HCT116 (cell line): Measurements from ENCODE around the gene SLAMF6. TPM values are rescaled to one million over a fixed set of nuclear protein-coding genes. Genes with fewer than 3 reads are reported as not detected.

Experiments used
- ATAC-seq: fragments of 200-7000 bp; cut with Tn5 transposase; 2 replicates; pipeline ENCODE4 v1.9.1; 2020; ENCODE audit warnings: mild to moderate bottlenecking, moderate library complexity
- BruUV-seq: library from RNA; stranded (reverse); fragments of 400-500 nt; replicated peaks from 2 replicates; lab custom pipeline; 2021; lab: Mats Ljungman, UMichigan
- CTCF ChIA-PET: fragments of 300-600 bp; sonication (Branson Sonifier 250); formaldehyde crosslinking; loops from one replicate; lab custom pipeline; 2021; ENCODE audit warnings: antibody characterized with exemption; lab: Charles Lee
- POLR2A ChIA-PET: fragments of 300-600, 350-600 bp; sonication (Branson Sonifier 250); formaldehyde crosslinking; loops from one replicate; lab custom pipeline; 2021; ENCODE audit warnings: antibody characterized with exemption; lab: Charles Lee
- RAD21 ChIA-PET, 2 experiments: fragments of 300-600 bp; sonication (Branson Sonifier 250); formaldehyde crosslinking; loops; one replicate each; lab custom pipeline; 2023; ENCODE audit warnings: low total read pairs in 2 of 2; ENCODE audit not compliant: uncharacterized antibody in 2 of 2, unreplicated experiment in 2 of 2, low non-redundant PET in 1 of 2; lab: Charles Lee
- DNase-seq: peaks from one replicate; pipeline ENCODE4 v3.0.0-alpha.2; 2010; ENCODE audit warnings: low read depth, low spot score
- H2AFZ ChIP-seq: fragments of 200-600 bp; shearing (Covaris generic), sonication (generic); 2 replicates; pipeline ENCODE4 v1.6.1; 2017; ENCODE audit warnings: low read depth, mixed run types, mixed read lengths, antibody characterized with exemption, low read length; ENCODE audit not compliant: poor library complexity, severe bottlenecking
- H3K27ac ChIP-seq: 2 replicates; pipeline ENCODE4 v1.5.1; 2012; ENCODE audit warnings: low read depth, low read length
- H3K27me3 ChIP-seq: fragments of 200-600 bp; sonication (generic); 2 replicates; pipeline ENCODE4 v1.6.1; 2016; ENCODE audit warnings: mixed run types, low read length, mixed read lengths; ENCODE audit not compliant: insufficient read depth
- H3K36me3 ChIP-seq, 2 experiments: fragments of 200-500 bp in 1 of 2; fragments of 200-600 bp in 1 of 2; sonication (Bioruptor generic) in 1 of 2; sonication (generic) in 1 of 2; 2 replicates each; pipeline versions ENCODE4 v1.5.1 to v1.6.1; 2014 to 2016; ENCODE audit warnings: low read length in 2 of 2, inconsistent platforms in 1 of 2, mixed read lengths in 1 of 2, mixed run types in 1 of 2; ENCODE audit not compliant: insufficient read depth in 2 of 2, control insufficient read depth in 1 of 2
- H3K4me1 ChIP-seq, 2 experiments: fragments of 200-600 bp in 1 of 2; sonication (generic) in 1 of 2; 2 replicates each; pipeline versions ENCODE4 v1.5.1 to v1.6.1; 2012 to 2017; ENCODE audit warnings: low read length in 2 of 2, inconsistent platforms in 1 of 2, mild to moderate bottlenecking in 1 of 2, mixed read lengths in 1 of 2, mixed run types in 1 of 2, moderate library complexity in 1 of 2; ENCODE audit not compliant: insufficient read depth in 2 of 2, control insufficient read depth in 1 of 2
- H3K4me2 ChIP-seq: fragments of 200-600 bp; sonication (generic); 2 replicates; pipeline ENCODE4 v1.6.1; 2017; ENCODE audit warnings: mixed run types, low read length, mixed read lengths
- H3K4me3 ChIP-seq, 2 experiments: fragments of 200-600 bp in 1 of 2; sonication (generic) in 1 of 2; replicated peaks in 1 of 2; 2 replicates each; pipeline ENCODE4 v1.5.1; 2011 to 2016; ENCODE audit warnings: low read length in 2 of 2, control low read depth in 1 of 2, low read depth in 1 of 2, mild to moderate bottlenecking in 1 of 2, mixed read lengths in 1 of 2, mixed run types in 1 of 2
- H3K79me2 ChIP-seq: fragments of 200-600 bp; sonication (generic); 2 replicates; pipeline ENCODE4 v1.6.1; 2017; ENCODE audit warnings: mild to moderate bottlenecking, mixed run types, low read length, moderate library complexity, mixed read lengths; ENCODE audit not compliant: insufficient read depth
- H3K9ac ChIP-seq: fragments of 200-600 bp; sonication (generic); 2 replicates; pipeline ENCODE4 v1.6.1; 2016; ENCODE audit warnings: low read length, mixed read lengths
- H3K9me2 ChIP-seq: fragments of 200-600 bp; sonication (generic), shearing (Covaris generic); 2 replicates; pipeline ENCODE4 v1.6.1; 2017; ENCODE audit warnings: mixed run types, mild to moderate bottlenecking, moderate library complexity; ENCODE audit not compliant: insufficient read depth
- H3K9me3 ChIP-seq, 2 experiments: fragments of 200-500 bp in 1 of 2; fragments of 200-600 bp in 1 of 2; sonication (Bioruptor generic) in 1 of 2; sonication (generic) in 1 of 2; 2 replicates each; pipeline ENCODE4 v1.6.1; 2014 to 2017; ENCODE audit warnings: low read length in 2 of 2, mixed read lengths in 2 of 2, inconsistent platforms in 1 of 2, low read depth in 1 of 2, mild to moderate bottlenecking in 1 of 2, mixed run types in 1 of 2, moderate library complexity in 1 of 2; ENCODE audit not compliant: control insufficient read depth in 1 of 2, insufficient read depth in 1 of 2
- H4K20me1 ChIP-seq: fragments of 200-600 bp; sonication (generic), shearing (Covaris generic); 2 replicates; pipeline ENCODE4 v1.6.1; 2017; ENCODE audit warnings: mixed run types, mild to moderate bottlenecking, moderate library complexity; ENCODE audit not compliant: insufficient read depth
- CBX3 ChIP-seq: IDR thresholded peaks from 2 replicates; pipeline ENCODE4 v1.6.1; 2012; ENCODE audit warnings: low read depth
- CEBPB ChIP-seq: IDR thresholded peaks from 2 replicates; pipeline ENCODE4 v1.6.1; 2012; ENCODE audit warnings: low read depth
- EGR1 ChIP-seq: IDR thresholded peaks from 2 replicates; pipeline ENCODE4 v1.6.1; 2012; ENCODE audit warnings: low read depth
- ELF1 ChIP-seq: IDR thresholded peaks from 2 replicates; pipeline ENCODE4 v1.6.1; 2012; ENCODE audit warnings: low read depth, borderline replicate concordance
- EZH2phosphoT487 ChIP-seq: fragments of 200-600 bp; IDR thresholded peaks from 2 replicates; pipeline ENCODE4 v1.6.1; 2018; ENCODE audit warnings: antibody characterized with exemption, borderline replicate concordance
- FOSL1 ChIP-seq: IDR thresholded peaks from 2 replicates; pipeline ENCODE4 v1.6.1; 2012; ENCODE audit warnings: low read depth
- JUND ChIP-seq: IDR thresholded peaks from 2 replicates; pipeline ENCODE4 v1.6.1; 2012
- POLR2A ChIP-seq: IDR thresholded peaks from 2 replicates; pipeline ENCODE4 v1.7.0; 2011; ENCODE audit warnings: borderline replicate concordance; ENCODE audit not compliant: insufficient read depth, insufficient read length; ENCODE audit errors: extremely low read depth
- POLR2AphosphoS5 ChIP-seq: IDR thresholded peaks from 2 replicates; pipeline ENCODE4 v1.6.1; 2011; ENCODE audit warnings: mild to moderate bottlenecking, low read depth, low read length, moderate library complexity
- RAD21 ChIP-seq: IDR thresholded peaks from 2 replicates; pipeline ENCODE4 v1.6.1; 2012; ENCODE audit warnings: low read depth, mild to moderate bottlenecking
- SP1 ChIP-seq: IDR thresholded peaks from 2 replicates; pipeline ENCODE4 v1.6.1; 2012; ENCODE audit warnings: low read depth
- SRF ChIP-seq: IDR thresholded peaks from 2 replicates; pipeline ENCODE4 v1.6.1; 2012; ENCODE audit warnings: low read depth
- TCF7L2 ChIP-seq: IDR thresholded peaks from 2 replicates; pipeline ENCODE4 v1.7.0; 2011; ENCODE audit warnings: borderline replicate concordance, inconsistent platforms; ENCODE audit not compliant: insufficient read depth, insufficient read length; ENCODE audit errors: extremely low read depth
- YY1 ChIP-seq: IDR thresholded peaks from 2 replicates; pipeline ENCODE4 v1.6.1; 2011; ENCODE audit warnings: low read length, low read depth, moderate library complexity, mild to moderate bottlenecking; ENCODE audit not compliant: insufficient replicate concordance; ENCODE audit errors: extremely low read depth
- ZFX ChIP-seq: fragments of 450-650 bp; IDR thresholded peaks from 2 replicates; pipeline ENCODE4 v1.6.1; 2017
- intact Hi-C: fragments of 100-400 bp; cut with micrococcal nuclease; formaldehyde crosslinking; loops from 2 replicates; pipeline ENCODE4 v1.10.0; 2022
- total RNA-seq: library from RNA; stranded (reverse); gene quantifications from one replicate; pipeline ENCODE4 v1.2.1, GENCODE V29; 2021; ENCODE audit not compliant: unreplicated experiment
- TF ChIP-seq, protein P1 (sequence below), 3 experiments: fragments of 200-600 bp in 1 of 3; sonication (generic) in 1 of 3; IDR thresholded peaks in 2 of 3; conservative IDR thresholded peaks in 1 of 3; 2 replicates each; pipeline ENCODE4 v1.5.1; 2012 to 2017; ENCODE audit warnings: low read depth in 2 of 3, low read length in 2 of 3, antibody characterized with exemption in 1 of 3, borderline replicate concordance in 1 of 3, control low read depth in 1 of 3, mild to moderate bottlenecking in 1 of 3, mixed read lengths in 1 of 3, mixed run types in 1 of 3, moderate library complexity in 1 of 3; ENCODE audit not compliant: insufficient read depth in 1 of 3
- TF ChIP-seq, protein P2 (sequence below): IDR thresholded peaks from 2 replicates; pipeline ENCODE4 v1.6.1; 2012
- TF ChIP-seq, protein P3 (sequence below): IDR thresholded peaks from 2 replicates; pipeline ENCODE4 v1.6.1; 2012
- TF ChIP-seq, protein P4 (sequence below): IDR thresholded peaks from 2 replicates; pipeline ENCODE4 v1.6.1; 2011; ENCODE audit warnings: mild to moderate bottlenecking, low read length, moderate library complexity; ENCODE audit not compliant: insufficient replicate concordance; ENCODE audit errors: extremely low read depth

Gene SLAMF6
- total RNA-seq, 1 experiment from 2014 or later = not detected

DNA sequence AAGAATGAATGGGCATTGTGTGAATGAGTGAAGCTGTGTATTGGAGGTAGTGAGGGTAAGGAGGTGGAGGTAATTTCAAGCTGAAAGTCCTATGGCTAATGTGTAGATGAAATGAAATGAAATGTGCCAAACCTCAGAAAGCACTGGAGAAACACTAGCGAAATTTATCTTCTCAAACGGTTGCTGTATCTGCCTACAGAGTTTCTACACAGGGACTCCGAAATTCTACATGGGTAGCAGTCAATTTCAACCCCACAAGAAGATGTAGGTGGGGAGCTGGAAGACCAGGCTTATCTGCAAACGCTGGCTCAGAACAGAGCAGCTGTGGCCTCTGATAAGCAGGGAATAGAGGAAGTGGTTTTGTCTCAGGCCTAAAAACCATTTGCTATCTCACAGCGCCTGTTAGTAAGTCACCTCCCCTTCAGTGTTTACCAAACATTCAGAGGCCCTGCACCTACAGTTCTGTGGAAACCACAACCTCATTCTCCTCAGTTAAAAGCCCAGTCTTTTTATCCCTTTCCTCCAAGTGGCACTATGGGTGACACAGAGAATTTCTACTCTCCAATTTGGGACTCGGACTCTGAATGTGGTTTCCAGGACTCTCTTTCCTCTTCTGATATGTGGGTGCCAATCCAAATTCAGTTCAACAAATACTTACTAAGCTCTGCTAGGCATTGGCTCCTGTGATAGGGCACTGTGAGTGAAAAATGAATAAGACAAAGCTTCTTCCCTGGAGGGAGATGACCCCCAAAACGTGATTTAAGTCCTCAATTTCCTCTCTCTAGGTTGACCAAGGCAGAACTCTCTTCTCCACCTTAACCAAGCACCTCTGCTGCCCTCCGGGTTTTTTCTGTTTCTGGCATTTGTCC lies 17.2 kb upstream of the SLAMF6 start:
- H3K9me2 ChIP-seq = no peaks in the 10 kb centered on the region
- POLR2A ChIA-PET = no interaction called here
- ATAC-seq (no peak), DNase-seq (no peak)
- no peak overlapping the region for H3K9ac ChIP-seq
- H3K79me2 ChIP-seq = no peaks in the 10 kb centered on the region
- H3K36me3 ChIP-seq = no peaks in the 10 kb centered on the region
- no peak overlapping the region for H3K27ac ChIP-seq
- H3K27me3 ChIP-seq = no peaks in the 10 kb centered on the region
- no peak overlapping the region for H2AFZ ChIP-seq
- no peaks in the 10 kb centered on the region for H4K20me1 ChIP-seq
- intact Hi-C loops = no loop called here
- no peak overlapping the region for H3K4me3 ChIP-seq
- RAD21 ChIA-PET = no interaction called here
- no peaks in the 10 kb centered on the region for H3K9me3 ChIP-seq
- CTCF ChIA-PET = no interaction called here
- H3K4me1 ChIP-seq = no peaks in the 10 kb centered on the region; a peak in 1 of 4 replicates
- BruUV-seq = no TSS peak
- no peak overlapping the region for H3K4me2 ChIP-seq
- TF ChIP-seq POLR2AphosphoS5 (no peak), YY1 (no peak), EZH2phosphoT487 (no peak), ELF1 (no peak), ZFX (no peak), CBX3 (no peak), POLR2A (no peak), JUND (no peak), EGR1 (no peak), TCF7L2 (no peak), RAD21 (no peak), FOSL1 (no peak), SP1 (no peak), SRF (no peak), CEBPB (no peak)
- TF ChIP-seq, protein P1, sequence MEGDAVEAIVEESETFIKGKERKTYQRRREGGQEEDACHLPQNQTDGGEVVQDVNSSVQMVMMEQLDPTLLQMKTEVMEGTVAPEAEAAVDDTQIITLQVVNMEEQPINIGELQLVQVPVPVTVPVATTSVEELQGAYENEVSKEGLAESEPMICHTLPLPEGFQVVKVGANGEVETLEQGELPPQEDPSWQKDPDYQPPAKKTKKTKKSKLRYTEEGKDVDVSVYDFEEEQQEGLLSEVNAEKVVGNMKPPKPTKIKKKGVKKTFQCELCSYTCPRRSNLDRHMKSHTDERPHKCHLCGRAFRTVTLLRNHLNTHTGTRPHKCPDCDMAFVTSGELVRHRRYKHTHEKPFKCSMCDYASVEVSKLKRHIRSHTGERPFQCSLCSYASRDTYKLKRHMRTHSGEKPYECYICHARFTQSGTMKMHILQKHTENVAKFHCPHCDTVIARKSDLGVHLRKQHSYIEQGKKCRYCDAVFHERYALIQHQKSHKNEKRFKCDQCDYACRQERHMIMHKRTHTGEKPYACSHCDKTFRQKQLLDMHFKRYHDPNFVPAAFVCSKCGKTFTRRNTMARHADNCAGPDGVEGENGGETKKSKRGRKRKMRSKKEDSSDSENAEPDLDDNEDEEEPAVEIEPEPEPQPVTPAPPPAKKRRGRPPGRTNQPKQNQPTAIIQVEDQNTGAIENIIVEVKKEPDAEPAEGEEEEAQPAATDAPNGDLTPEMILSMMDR (IDR thresholded peaks at IDR 0.05 in 2 of 3, conservative IDR thresholded peaks at IDR 0.05 in 1 of 3; ENCODE audit: borderline replicate concordance in 1 of 3, insufficient read depth in 1 of 3, low read depth in 2 of 3, low read length in 2 of 3) = no peak
- TF ChIP-seq, protein P2, sequence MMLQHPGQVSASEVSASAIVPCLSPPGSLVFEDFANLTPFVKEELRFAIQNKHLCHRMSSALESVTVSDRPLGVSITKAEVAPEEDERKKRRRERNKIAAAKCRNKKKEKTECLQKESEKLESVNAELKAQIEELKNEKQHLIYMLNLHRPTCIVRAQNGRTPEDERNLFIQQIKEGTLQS = no peak
- TF ChIP-seq, protein P3, sequence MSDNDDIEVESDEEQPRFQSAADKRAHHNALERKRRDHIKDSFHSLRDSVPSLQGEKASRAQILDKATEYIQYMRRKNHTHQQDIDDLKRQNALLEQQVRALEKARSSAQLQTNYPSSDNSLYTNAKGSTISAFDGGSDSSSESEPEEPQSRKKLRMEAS = no peak
- TF ChIP-seq, protein P4, sequence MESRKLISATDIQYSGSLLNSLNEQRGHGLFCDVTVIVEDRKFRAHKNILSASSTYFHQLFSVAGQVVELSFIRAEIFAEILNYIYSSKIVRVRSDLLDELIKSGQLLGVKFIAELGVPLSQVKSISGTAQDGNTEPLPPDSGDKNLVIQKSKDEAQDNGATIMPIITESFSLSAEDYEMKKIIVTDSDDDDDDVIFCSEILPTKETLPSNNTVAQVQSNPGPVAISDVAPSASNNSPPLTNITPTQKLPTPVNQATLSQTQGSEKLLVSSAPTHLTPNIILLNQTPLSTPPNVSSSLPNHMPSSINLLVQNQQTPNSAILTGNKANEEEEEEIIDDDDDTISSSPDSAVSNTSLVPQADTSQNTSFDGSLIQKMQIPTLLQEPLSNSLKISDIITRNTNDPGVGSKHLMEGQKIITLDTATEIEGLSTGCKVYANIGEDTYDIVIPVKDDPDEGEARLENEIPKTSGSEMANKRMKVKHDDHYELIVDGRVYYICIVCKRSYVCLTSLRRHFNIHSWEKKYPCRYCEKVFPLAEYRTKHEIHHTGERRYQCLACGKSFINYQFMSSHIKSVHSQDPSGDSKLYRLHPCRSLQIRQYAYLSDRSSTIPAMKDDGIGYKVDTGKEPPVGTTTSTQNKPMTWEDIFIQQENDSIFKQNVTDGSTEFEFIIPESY = no peak
